NCI-H2171 treated with DMSO at 0.1 percent for 48 hours (cell line): ENCODE measurements around the gene CFP.
"Not testable (repeated sequence)": the region's sequence is repeated elsewhere in the genome, so short reads cannot be mapped to it uniquely, and the experiment has no call there.

Source experiments
- DNase-seq: peaks from one replicate; lab custom pipeline; 2025; lab: John Stamatoyannopoulos, UW

Gene CFP

GRCh38 chrX:47629419-47630200 is at the start of gene CFP:
Gene CFP (minus strand): TSS chrX:47629930. CDS start chrX:47629844, 86 bp downstream.
- no peak for DNase-seq

GRCh38 chrX:47675959-47676859 is 46.5 kb upstream of the CFP start:
- DNase-seq: not testable (repeated sequence)

GRCh38 chrX:47674776-47675175 is 45.0 kb upstream of the CFP start:
- no peak for DNase-seq

- DNase-seq: not testable (repeated sequence)
These were observed 36.1 kb upstream of the CFP start for GRCh38 chrX:47665797-47666196.

- no peak for DNase-seq
These were observed 35.0 kb upstream of the CFP start for GRCh38 chrX:47664737-47665136.

- DNase-seq: no peak
These were observed 32.5 kb upstream of the CFP start for GRCh38 chrX:47662144-47662657.

- no peak for DNase-seq
These were observed 31.8 kb upstream of the CFP start for GRCh38 chrX:47661539-47661938.

- no peak for DNase-seq
These were observed 29.6 kb upstream of the CFP start for GRCh38 chrX:47659421-47659726.

GRCh38 chrX:47658684-47659420 is 29.1 kb upstream of the CFP start, which contains the start of gene UXT:
Gene UXT (minus strand): TSS chrX:47659180. CDS start chrX:47658927, 253 bp downstream.
- DNase-seq: peak; percentile 93

GRCh38 chrX:47658301-47658683 is 28.6 kb upstream of the CFP start:
- no peak for DNase-seq

- no peak for DNase-seq
These were observed 21.5 kb upstream of the CFP start for GRCh38 chrX:47651043-47651905.

GRCh38 chrX:47650164-47651042 is 20.7 kb upstream of the CFP start, which contains the start of gene ELK1:
Gene ELK1 (minus strand): TSS chrX:47650563. CDS start chrX:47641441, 9,122 bp downstream.
- DNase-seq: peak; percentile 93

GRCh38 chrX:47649781-47650163 is 20.0 kb upstream of the CFP start:
- DNase-seq: no peak

GRCh38 chrX:47649271-47649670 is 19.5 kb upstream of the CFP start:
- no peak for DNase-seq

GRCh38 chrX:47648376-47648775 is 18.6 kb upstream of the CFP start:
- no peak for DNase-seq

- DNase-seq: no peak
These were observed 16.9 kb upstream of the CFP start for GRCh38 chrX:47646636-47647035.

- no peak for DNase-seq
These were observed 15.8 kb upstream of the CFP start for GRCh38 chrX:47645530-47645929.

GRCh38 chrX:47644557-47645091 is 14.9 kb upstream of the CFP start:
- no peak for DNase-seq

- DNase-seq: no peak
These were observed 14.2 kb upstream of the CFP start for GRCh38 chrX:47643926-47644325.

- no peak for DNase-seq
These were observed 9.1 kb upstream of the CFP start for GRCh38 chrX:47638816-47639215.
